Heart right ventricle (tissue), 16 donors: ENCODE results near the gene BAIAP2L2. TPM values are rescaled to one million over a fixed set of nuclear protein-coding genes. Genes with fewer than 3 reads are reported as not detected.

Source experiments
- ATAC-seq, 8 donors: fragments of 200-7000 bp; cut with Tn5 transposase; one replicate each; pipeline ENCODE4 v1.9.1; 2020; ENCODE audit warnings: mild to moderate bottlenecking in 8 of 8, moderate library complexity in 8 of 8, moderate number of reproducible peaks in 1 of 8
- DNase-seq, 2 donors: peaks; one replicate each; pipeline ENCODE4 v3.0.0-alpha.2; 2020
- H3K27ac ChIP-seq, 10 donors: fragments of 200-600 bp; sonication (generic) in 2 of 10; one replicate each; pipeline versions ENCODE4 v1.5.0 to v1.8.0; 2020 to 2022; ENCODE audit warnings: mild to moderate bottlenecking in 3 of 10
- H3K27me3 ChIP-seq, 7 donors: fragments of 200-600 bp; one replicate each; pipeline ENCODE4 v1.8.0; 2021 to 2022; ENCODE audit warnings: mild to moderate bottlenecking in 2 of 7
- H3K36me3 ChIP-seq, 9 donors: fragments of 200-600 bp; sonication (generic) in 1 of 9; one replicate each; pipeline versions ENCODE4 v1.5.0 to v1.8.0; 2020 to 2022; ENCODE audit warnings: mild to moderate bottlenecking in 2 of 9
- H3K4me1 ChIP-seq, 9 donors: fragments of 200-600 bp; sonication (generic) in 1 of 9; one replicate each; pipeline versions ENCODE4 v1.5.0 to v1.8.0; 2020 to 2022; ENCODE audit warnings: mild to moderate bottlenecking in 4 of 9
- H3K4me3 ChIP-seq, 10 donors: fragments of 200-600 bp; sonication (generic) in 2 of 10; one replicate each; pipeline versions ENCODE4 v1.5.0 to v1.8.0; 2020 to 2022; ENCODE audit warnings: mild to moderate bottlenecking in 7 of 10, moderate library complexity in 2 of 10
- H3K9me3 ChIP-seq, 11 donors: fragments of 200-600 bp in 10 of 11; sonication (generic) in 2 of 11; one replicate each; pipeline versions ENCODE4 v1.5.0 to v1.8.0; 2013 to 2022; ENCODE audit warnings: mild to moderate bottlenecking in 2 of 11, control low read depth in 1 of 11, moderate library complexity in 1 of 11
- CTCF ChIP-seq, 9 donors: fragments of 200-600 bp; sonication (generic) in 2 of 9; IDR thresholded peaks; one replicate each; pipeline versions ENCODE4 v1.5.0 to v1.8.0; 2021 to 2022; ENCODE audit warnings: antibody characterized with exemption in 9 of 9, mild to moderate bottlenecking in 5 of 9, moderate library complexity in 1 of 9
- WGBS, 2 donors: extraction: QIAGEN DNeasy Blood & Tissue Kit; methylation state at CpG; one replicate each; pipeline ENCODE4 v1.1.7; 2013; ENCODE audit warnings: inconsistent platforms in 1 of 2; 5-methylcytosine and 5-hydroxymethylcytosine counted together
- intact Hi-C, 10 donors: fragments of 100-400 bp; cut with DNase I; formaldehyde crosslinking; loops; one replicate each; pipeline versions ENCODE4 v1.11.1 to v1.14.2; 2022
- polyA plus RNA-seq, 2 donors: library from polyadenylated mRNA; stranded (reverse); fragments of 200-250 nt; gene quantifications; one replicate each; pipeline ENCODE4 v1.2.3, GENCODE V29; 2013
- total RNA-seq, 10 donors: library from RNA; stranded (reverse); fragmentation: NEBNext Ultra II Directional in 3 of 10; extraction: Animal tissue kit (Norgen Biotek cat#: 25700) in 3 of 10; gene quantifications; one replicate each; pipeline versions ENCODE4 v1.2.1 to v1.2.4, GENCODE V29; 2021 to 2023
- donor health status: Arrhythmogenic right ventricular cardiomyopathy.
- donor health status: ischemic (EF 13 %, LVEDD 7.1; RV severe dilation, severe dysfunction).
- donor health status: healthy with polysubstance abuse.
- donor health status: DM: no; HTN: yes; CAD: no.
- donor health status: DM: no; HTN: no; CAD: no.
- donor health status: ischemic (EF 25% LVEDD 6.9; RV normal size, moderate dysfunction).
- donor health status: ischemic (EF 25% LVEDD 5.7; RV mildly dilated, moderate dysfunction).
- donor health status: healthy.
- donor health status: DM: yes; HTN: yes; CAD: no.
- donor health status: Ischemic cardiomyopathy.
- donor health status: ischemic (EF 35%, LVEDD 5.7; RV mildly dilated, moderate dysfunction).
- donor health status: nonischemic (EF 11% LVEDD 7.7; RV severe dilation, severe dysfunction).
- donor health status: DM: yes; HTN: yes; CAD: no.
- donor health status: PGD.
- donor health status: ischemic (EF 29% LVEDD 5.4; RV normal size, mild dysfunction).
- donor health status: nonischemic (EF 23%, LVEDD 6.1; RV moderate dilation, normal function).

BAIAP2L2 gene
- total and polyA plus RNA-seq, 12 donors: 0.12 to 0.37 (median 0.21) TPM; not detected in 4

GRCh38 chr22:38112381-38112780 lies 1.9 kb upstream of the BAIAP2L2 start:
- H3K4me3 ChIP-seq: no peak overlapping the region
- intact Hi-C loops: loop anchor here in 8 of 10 donors (5.0 to 10.0 kb wide), 9 partner anchors 50 to 242 kb away; partner anchors contain the start of gene MAFF (in 1 of the 8)
- H3K9me3 ChIP-seq: no peaks in the 10 kb centered on the region
- WGBS, 2 donors: 93 to 95% methylated on average over 22 of the region's 22 CpGs
- H3K27me3 ChIP-seq: no peaks in the 10 kb centered on the region
- H3K27ac ChIP-seq: no peak overlapping the region
- peaks cover 0 to 16% (median 0%) of the 10 kb centered on the region in 9 donors for H3K36me3 ChIP-seq
- peaks cover 0 to 23% (median 8%) of the 10 kb centered on the region in 9 donors for H3K4me1 ChIP-seq
- ATAC-seq (no peak), DNase-seq (no peak)
- TF ChIP-seq CTCF (IDR thresholded peaks at IDR 0.05): no peak

- 82 to 85% methylated on average over 11 of the region's 11 CpGs for WGBS, 2 donors
- no peak overlapping the region for H3K27ac ChIP-seq
- no peak for DNase-seq
- TF ChIP-seq CTCF (IDR thresholded peaks at IDR 0.05): no peak
- H3K4me3 ChIP-seq: no peak overlapping the region
- peaks cover 0 to 16% (median 0%) of the 10 kb centered on the region in 9 donors for H3K36me3 ChIP-seq
- no peaks in the 10 kb centered on the region for H3K27me3 ChIP-seq
- ATAC-seq: no peak
- peaks cover 0 to 23% (median 8%) of the 10 kb centered on the region in 9 donors for H3K4me1 ChIP-seq
- intact Hi-C loops: loop anchor here in 8 of 10 donors (5.0 to 10.0 kb wide), 9 partner anchors 50 to 243 kb away; partner anchors contain the start of gene MAFF (in 1 of the 8)
- no peaks in the 10 kb centered on the region for H3K9me3 ChIP-seq
Observed at GRCh38 chr22:38111925-38112355, 1.5 kb upstream of the BAIAP2L2 start.

- H3K27me3 ChIP-seq: no peaks in the 10 kb centered on the region
- no peaks in the 10 kb centered on the region for H3K9me3 ChIP-seq
- WGBS, 2 donors: 90 to 91% methylated on average over 30 of the region's 30 CpGs
- H3K4me1 ChIP-seq: peaks cover 0 to 23% (median 8%) of the 10 kb centered on the region in 9 donors
- no peak overlapping the region for H3K27ac ChIP-seq
- DNase-seq (no peak), ATAC-seq (no peak)
- no peak for TF ChIP-seq CTCF (IDR thresholded peaks at IDR 0.05)
- intact Hi-C loops: loop anchor here in 8 of 10 donors (5.0 to 10.0 kb wide), 9 partner anchors 51 to 244 kb away; partner anchors contain the start of gene MAFF (in 1 of the 8)
- H3K4me3 ChIP-seq: no peak overlapping the region
- H3K36me3 ChIP-seq: peaks cover 0 to 16% (median 0%) of the 10 kb centered on the region in 9 donors
Observed at GRCh38 chr22:38110863-38111852, 674 bp upstream of the BAIAP2L2 start.

- no peak for DNase-seq
- WGBS, 2 donors: 92 to 93% methylated on average over 22 of the region's 22 CpGs
- Histone ChIP-seq H3K4me1 (peaks cover 0 to 15% (median 3%) of the 10 kb centered on the region in 9 donors), H3K9me3 (no peaks in the 10 kb centered on the region), H3K36me3 (peaks cover 0 to 7% (median 0%) of the 10 kb centered on the region in 9 donors), H3K27me3 (no peaks in the 10 kb centered on the region), H3K4me3 (no peak overlapping the region), H3K27ac (no peak overlapping the region)
- intact Hi-C loops: loop anchor here in 8 of 10 donors (5.0 to 10.0 kb wide), 10 partner anchors 53 to 245 kb away; partner anchors contain the start of genes MAFF (in 1 of the 8) and PICK1 (in 1 of the 8)
- ATAC-seq: no peak
- no peak for TF ChIP-seq CTCF (IDR thresholded peaks at IDR 0.05)
Observed at GRCh38 chr22:38109371-38110001, 998 bp downstream of the BAIAP2L2 start.
